OCI-LY3 (cell line): ENCODE measurements around the gene TRPT1.

ENCODE experiments used
- H2AFZ ChIP-seq: fragments of 200-600, 300-600 bp; shearing (Covaris generic); 2 replicates; pipeline ENCODE4 v1.6.0; 2014; ENCODE audit warnings: antibody characterized with exemption, low read depth, low read length
- H3K27ac ChIP-seq: fragments of 200-600, 300-600 bp; sonication (generic); 2 replicates; pipeline ENCODE4 v1.5.1; 2014; ENCODE audit warnings: mild to moderate bottlenecking, low read length, moderate library complexity, mixed read lengths
- H3K27me3 ChIP-seq: fragments of 200-600, 300-600 bp; sonication (generic); 2 replicates; pipeline ENCODE4 v1.6.1; 2014; ENCODE audit warnings: low read depth, low read length, mixed read lengths
- H3K36me3 ChIP-seq: fragments of 200-600, 300-600 bp; sonication (generic); replicated peaks from 2 replicates; pipeline ENCODE3; 2014; ENCODE audit warnings: low read depth, low read length, mixed read lengths
- H3K4me1 ChIP-seq: fragments of 300-600, 200-600 bp; sonication (generic); 2 replicates; pipeline ENCODE4 v1.6.1; 2014; ENCODE audit warnings: low read length, mixed read lengths
- H3K4me2 ChIP-seq: fragments of 200-600, 300-600 bp; sonication (generic); 2 replicates; pipeline ENCODE4 v1.6.1; 2014; ENCODE audit warnings: low read length, mixed read lengths
- H3K4me3 ChIP-seq: fragments of 300-600, 200-600 bp; sonication (generic); 2 replicates; pipeline ENCODE4 v1.5.1; 2014; ENCODE audit warnings: antibody characterized with exemption, mild to moderate bottlenecking, low read length, moderate library complexity
- H3K79me2 ChIP-seq: fragments of 300-600, 200-600 bp; shearing (Covaris generic); 2 replicates; pipeline ENCODE4 v1.6.1; 2014; ENCODE audit warnings: mild to moderate bottlenecking, low read length, mixed read lengths
- H3K9ac ChIP-seq: fragments of 300-600, 200-600 bp; shearing (Covaris generic); 2 replicates; pipeline ENCODE4 v1.6.0; 2014; ENCODE audit warnings: mild to moderate bottlenecking, low read length, moderate library complexity
- H3K9me3 ChIP-seq: fragments of 200-600, 300-600 bp; shearing (Covaris generic); 2 replicates; pipeline ENCODE4 v1.6.1; 2014; ENCODE audit warnings: low read length, mixed read lengths; ENCODE audit not compliant: insufficient read depth
- H4K20me1 ChIP-seq: fragments of 200-600, 300-600 bp; sonication (generic); 2 replicates; pipeline ENCODE4 v1.6.1; 2016; ENCODE audit warnings: low read length, mixed read lengths; ENCODE audit not compliant: insufficient read depth
- CTCF ChIP-seq: fragments of 200-600, 300-600 bp; sonication (generic); IDR thresholded peaks from 2 replicates; pipeline ENCODE4 v1.5.1; 2014; ENCODE audit warnings: antibody characterized with exemption, low read length, low read depth
- EZH2phosphoT487 ChIP-seq: fragments of 200-600 bp; shearing (Covaris generic); IDR thresholded peaks from 2 replicates; pipeline ENCODE4 v1.6.1; 2018; ENCODE audit warnings: antibody characterized with exemption, mixed run types, low read depth

TRPT1 gene

GRCh38 chr11:64260147-64260708, 34.2 kb upstream of the TRPT1 start:
- Histone ChIP-seq H3K9me3 (no peaks in the 10 kb centered on the region), H2AFZ (no peak overlapping the region), H3K27ac (peak overlapping the region; percentile 74), H3K4me2 (peak overlapping the region; percentile 38), H3K4me1 (peaks cover 19% of the 10 kb centered on the region), H3K27me3 (no peaks in the 10 kb centered on the region), H3K9ac (peak overlapping the region; percentile 42; the same call in 1 of the 2 replicates), H3K79me2 (no peaks in the 10 kb centered on the region), H3K4me3 (no peak overlapping the region), H3K36me3 (peaks cover 59% of the 10 kb centered on the region), H4K20me1 (no peaks in the 10 kb centered on the region)
- no peak for TF ChIP-seq CTCF
- no peak for TF ChIP-seq EZH2phosphoT487

GRCh38 chr11:64259533-64260067, 33.6 kb upstream of the TRPT1 start:
- H3K79me2 ChIP-seq: no peaks in the 10 kb centered on the region
- no peaks in the 10 kb centered on the region for H4K20me1 ChIP-seq
- H3K9me3 ChIP-seq: no peaks in the 10 kb centered on the region
- H3K4me3 ChIP-seq: no peak overlapping the region
- peak overlapping the region; percentile 42; the same call in 1 of the 2 replicates for H3K9ac ChIP-seq
- no peak overlapping the region for H2AFZ ChIP-seq
- H3K36me3 ChIP-seq: peaks cover 59% of the 10 kb centered on the region
- TF ChIP-seq EZH2phosphoT487 (no peak), CTCF (no peak)
- no peaks in the 10 kb centered on the region for H3K27me3 ChIP-seq
- H3K27ac ChIP-seq: peak overlapping the region; percentile 74
- H3K4me1 ChIP-seq: peaks cover 19% of the 10 kb centered on the region
- peak overlapping the region; percentile 38 for H3K4me2 ChIP-seq

- Histone ChIP-seq H3K9me3 (no peaks in the 10 kb centered on the region), H3K36me3 (peaks cover 59% of the 10 kb centered on the region), H3K4me3 (no peak overlapping the region), H3K27ac (peak overlapping the region; percentile 74), H3K9ac (peak overlapping the region; percentile 42; the same call in 1 of the 2 replicates), H3K27me3 (no peaks in the 10 kb centered on the region), H3K4me2 (peak overlapping the region; percentile 38; the same call in 1 of the 2 replicates), H2AFZ (no peak overlapping the region), H3K79me2 (no peaks in the 10 kb centered on the region), H4K20me1 (no peaks in the 10 kb centered on the region), H3K4me1 (peaks cover 19% of the 10 kb centered on the region)
- no peak for TF ChIP-seq CTCF
- no peak for TF ChIP-seq EZH2phosphoT487
These were observed 33.1 kb upstream of the TRPT1 start for GRCh38 chr11:64258946-64259532.

GRCh38 chr11:64258356-64258755, 32.4 kb upstream of the TRPT1 start:
- no peak overlapping the region for H3K4me2 ChIP-seq
- TF ChIP-seq CTCF (no peak), EZH2phosphoT487 (no peak)
- H3K79me2 ChIP-seq: peaks cover 4% of the 10 kb centered on the region
- H3K9me3 ChIP-seq: no peaks in the 10 kb centered on the region
- no peaks in the 10 kb centered on the region for H3K27me3 ChIP-seq
- H3K9ac ChIP-seq: no peak overlapping the region
- H3K27ac ChIP-seq: no peak overlapping the region
- no peak overlapping the region for H3K4me3 ChIP-seq
- no peak overlapping the region for H2AFZ ChIP-seq
- H3K4me1 ChIP-seq: peaks cover 23% of the 10 kb centered on the region
- 0 out of 2 replicates have a peak, but pooled peaks cover 5% of the 10 kb centered on the region for H4K20me1 ChIP-seq
- H3K36me3 ChIP-seq: peaks cover 56% of the 10 kb centered on the region
